Right ventricle myocardium superior (tissue), 1 donor: ENCODE data around the gene SELENOO. TPM values are rescaled to one million over a fixed set of nuclear protein-coding genes. Genes with fewer than 3 reads are reported as not detected.

Experiments
- ATAC-seq: fragments of 200-7000 bp; cut with Tn5 transposase; one replicate; pipeline ENCODE4 v1.9.1; 2020; ENCODE audit warnings: mild to moderate bottlenecking; ENCODE audit not compliant: poor library complexity
- DNase-seq: peaks from one replicate; pipeline ENCODE4 v3.0.0-alpha.2; 2020
- intact Hi-C: fragments of 100-400 bp; cut with DNase I; formaldehyde crosslinking; loops from one replicate; pipeline ENCODE4 v1.11.2; 2022
- total RNA-seq: library from RNA; stranded (reverse); fragmentation: NEBNext Ultra II Directional; extraction: Animal tissue kit (Norgen Biotek cat#: 25700); gene quantifications from one replicate; pipeline ENCODE4 v1.2.1, GENCODE V29; 2021
- donor health status: DM: no; HTN: yes; CAD: no; lungs with severe emphysema.

The SELENOO gene
- total RNA-seq, 1 donor from 2014 or later: 15.6 TPM

DNA sequence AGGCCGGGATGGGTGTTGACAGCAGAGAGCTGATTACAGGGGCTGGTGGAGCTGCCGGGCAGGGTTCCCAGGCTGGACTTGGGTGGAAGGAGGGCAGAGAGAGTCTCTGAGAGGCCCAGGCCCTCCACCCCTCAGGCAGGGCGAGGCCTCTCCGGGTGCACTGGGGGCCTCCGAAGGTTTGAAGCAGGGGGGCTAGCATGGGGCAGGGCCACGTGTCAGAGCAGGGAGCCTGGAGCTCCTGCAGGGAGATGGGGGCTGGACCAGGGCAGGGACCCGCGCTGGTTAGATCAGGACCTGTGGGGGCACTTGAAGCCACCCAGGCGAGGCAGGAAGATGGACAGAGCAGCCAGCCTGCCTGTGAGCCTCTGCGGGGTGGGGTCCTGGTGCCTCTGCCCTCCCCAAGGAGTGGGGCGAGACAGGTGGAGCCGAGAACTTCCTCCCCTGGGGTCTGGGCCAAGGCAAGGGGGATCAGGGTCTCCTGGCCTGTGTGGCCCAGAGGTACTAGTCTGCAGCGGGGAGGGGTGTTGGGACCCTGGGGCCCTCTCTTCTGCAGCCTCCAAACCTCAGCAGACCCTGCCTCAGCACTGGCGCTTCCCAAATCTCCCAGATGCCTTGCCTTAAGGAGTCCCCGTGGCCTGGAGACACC is 29.4 kb upstream of the SELENOO start:
- intact Hi-C loops: no loop called here
- no peak for DNase-seq
- peak; percentile 58 for ATAC-seq

DNA sequence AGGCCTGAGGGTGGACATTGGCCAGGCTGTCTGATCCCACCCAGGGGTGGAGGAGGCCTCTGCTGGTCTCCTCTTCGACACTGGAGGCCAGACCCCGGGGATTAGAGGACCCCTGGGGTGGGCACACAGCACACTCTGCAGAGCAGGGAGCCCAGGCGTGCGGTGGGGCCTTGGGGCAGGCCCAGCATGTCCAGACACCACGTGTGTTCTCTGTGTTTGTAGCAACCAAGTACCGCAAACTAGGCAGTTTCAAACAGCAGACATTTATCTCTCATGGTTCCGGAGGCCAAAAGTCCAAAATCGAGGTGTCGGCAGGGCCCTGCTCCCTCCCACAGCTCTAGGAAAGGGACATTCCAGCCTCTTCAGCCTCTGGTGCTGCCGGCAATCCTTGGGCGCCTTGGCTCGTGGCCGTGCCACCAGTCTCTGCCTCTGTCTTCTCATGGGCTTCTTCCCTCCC is 28.8 kb upstream of the SELENOO start:
- intact Hi-C loops: no loop called here
- ATAC-seq: no peak
- DNase-seq: no peak

DNA sequence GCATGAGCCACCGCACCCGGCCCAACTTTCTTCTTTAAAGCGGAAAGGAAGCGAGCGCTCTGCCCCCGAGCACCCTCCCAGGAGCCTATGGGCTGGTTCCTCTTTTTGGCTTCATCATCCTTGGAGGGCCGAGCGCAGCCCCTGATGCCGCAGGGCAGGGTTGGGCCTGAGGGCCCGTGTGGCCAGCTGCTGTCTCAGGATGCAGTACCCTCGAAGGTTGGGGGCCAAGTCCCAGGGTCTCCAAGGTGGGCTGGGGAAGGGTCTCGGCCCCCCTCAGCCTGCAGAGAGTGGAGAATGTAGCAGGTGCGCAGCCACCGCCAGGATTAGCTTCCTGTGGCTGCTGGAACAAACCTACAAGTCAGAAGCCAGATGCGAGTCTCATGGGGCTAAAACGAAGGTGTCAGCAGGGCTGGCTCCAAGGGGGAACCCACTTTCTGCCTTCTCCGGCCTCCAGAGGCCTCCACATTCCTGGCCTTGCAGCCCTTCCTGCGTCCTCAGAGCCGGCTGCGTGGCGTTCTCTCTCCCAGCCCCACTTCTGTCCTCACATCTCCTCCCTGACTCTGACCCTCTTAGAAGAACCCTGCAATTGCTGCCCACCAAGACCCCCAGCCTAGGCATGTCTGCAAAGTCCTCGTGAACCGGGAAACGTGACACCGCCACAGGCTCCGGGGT is 27.4 kb upstream of the SELENOO start:
- intact Hi-C loops: no loop called here
- ATAC-seq (no peak), DNase-seq (no peak)

GRCh38 chr22:50173983-50174355 is 26.8 kb upstream of the SELENOO start:
- ATAC-seq (no peak), DNase-seq (no peak)
- intact Hi-C loops: no loop called here

DNA sequence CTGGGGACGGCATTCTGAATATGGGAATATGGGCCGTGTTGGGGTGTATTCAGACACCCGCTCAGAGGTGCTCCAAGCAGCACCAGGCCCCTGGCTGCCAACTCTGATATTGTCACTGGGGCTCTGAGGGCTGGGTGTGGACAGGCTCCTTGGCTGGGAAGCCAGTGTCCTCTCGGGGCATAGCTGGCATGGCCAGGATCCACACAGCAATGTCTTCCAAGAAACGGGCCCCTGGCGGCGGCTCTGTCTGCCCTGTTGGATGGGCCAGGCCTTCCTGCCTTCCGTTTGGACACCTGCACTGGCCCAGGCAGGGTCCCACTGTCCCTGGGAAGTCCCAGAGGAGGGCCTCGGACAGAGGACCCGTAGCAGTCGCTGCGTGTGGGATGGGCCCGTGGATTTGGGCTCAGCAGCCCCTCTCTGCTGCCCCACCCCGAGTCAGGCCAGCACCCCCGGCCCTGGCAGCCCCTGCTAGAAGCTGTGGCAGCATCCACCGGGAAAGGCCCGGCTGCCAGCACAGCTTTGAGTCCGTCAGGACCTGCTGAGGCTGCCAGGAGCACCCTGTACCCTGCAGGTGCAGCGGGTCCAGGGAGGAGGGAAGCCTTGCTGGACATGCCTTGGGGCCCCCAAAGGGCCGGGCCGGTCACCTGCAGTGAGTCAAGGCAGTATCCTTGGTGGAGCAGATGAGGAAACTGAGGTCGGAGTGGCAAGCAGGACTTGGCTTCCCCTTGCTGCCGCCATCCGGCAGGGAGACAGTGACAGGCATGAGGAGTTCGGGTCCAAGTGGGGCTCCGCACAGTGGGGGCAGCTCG is 26.2 kb upstream of the SELENOO start:
- peak; percentile 48 for DNase-seq
- ATAC-seq: peak; percentile 70
- intact Hi-C loops: no loop called here

- DNase-seq: no peak
- intact Hi-C loops: no loop called here
- ATAC-seq: no peak
These were observed 25.7 kb upstream of the SELENOO start for GRCh38 chr22:50175191-50175461.

DNA sequence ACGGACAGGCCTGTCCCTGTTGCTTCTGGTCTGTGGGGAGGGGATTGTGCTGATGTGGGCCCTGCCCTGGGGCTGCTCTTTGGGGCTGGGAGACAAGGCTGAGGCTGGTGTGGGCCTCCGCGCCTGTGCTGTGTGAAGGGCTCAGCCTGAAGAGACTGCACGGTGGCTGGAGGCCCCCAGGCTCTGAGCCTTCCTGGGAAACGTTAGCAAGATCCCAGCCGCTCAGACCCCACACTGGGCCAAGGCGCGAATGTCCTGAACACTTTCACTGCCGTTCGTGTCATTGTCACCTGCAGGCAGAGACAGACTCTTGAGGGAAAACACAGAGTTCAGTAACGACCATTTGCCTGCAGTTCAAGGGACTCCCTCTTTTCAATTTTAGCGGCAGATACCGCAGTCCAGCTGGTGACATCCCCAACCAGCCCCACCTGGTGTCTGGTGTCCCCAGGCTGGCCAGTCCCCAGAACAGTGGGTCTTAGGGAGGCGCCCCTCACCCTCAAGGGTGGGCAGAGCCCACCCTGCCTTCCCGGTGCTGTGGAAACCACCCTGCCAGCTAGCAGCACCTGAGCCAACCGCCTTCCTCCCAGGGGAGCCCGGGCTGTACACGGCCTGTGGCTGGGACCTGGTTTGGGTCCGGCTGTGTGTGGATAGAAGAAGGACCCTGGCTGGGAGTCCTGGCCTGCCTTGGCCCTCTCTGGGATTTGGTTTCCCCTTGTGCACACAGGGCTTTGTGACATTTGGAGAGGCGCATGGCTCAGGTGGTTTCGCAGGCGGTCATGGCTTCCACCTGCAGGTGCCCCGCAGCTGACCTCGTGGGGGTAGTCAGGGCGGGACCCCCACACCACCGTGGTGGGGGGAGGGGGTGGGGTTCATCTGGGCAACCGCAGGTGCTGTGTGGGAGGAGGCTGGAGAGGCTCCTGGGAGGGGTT is 24.6 kb upstream of the SELENOO start:
- no peak for ATAC-seq
- intact Hi-C loops: no loop called here
- no peak for DNase-seq

GRCh38 chr22:50176850-50177536 is 23.8 kb upstream of the SELENOO start:
- DNase-seq: no peak
- intact Hi-C loops: no loop called here
- ATAC-seq: no peak

GRCh38 chr22:50177537-50178470 is 23.0 kb upstream of the SELENOO start:
- intact Hi-C loops: no loop called here
- no peak for ATAC-seq

DNA sequence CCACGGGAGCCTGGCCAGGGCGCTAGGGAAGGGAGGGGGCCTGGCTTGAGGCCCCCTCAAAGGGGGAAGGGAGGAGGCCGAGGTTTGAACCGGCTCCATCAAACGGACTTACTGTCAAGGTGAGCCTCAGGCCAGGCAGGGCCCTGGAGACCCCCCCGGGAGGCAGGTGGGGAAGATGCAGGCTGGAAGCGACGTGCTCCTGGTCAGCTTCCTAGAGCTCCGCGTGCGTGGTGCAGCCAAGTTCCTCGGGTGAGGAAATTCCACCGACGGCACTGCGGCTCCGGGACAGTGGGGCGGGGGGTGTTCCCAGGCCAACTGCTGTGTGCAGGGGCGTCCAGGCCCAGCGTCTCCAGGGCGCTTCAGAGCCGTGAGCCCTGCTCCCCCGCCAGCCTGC is 22.3 kb upstream of the SELENOO start:
- ATAC-seq (no peak), DNase-seq (no peak)
- intact Hi-C loops: no loop called here

More at GRCh38 chr22:50177537-50178470, 23.0 kb upstream of the SELENOO start:
- DNase-seq: no peak

DNA sequence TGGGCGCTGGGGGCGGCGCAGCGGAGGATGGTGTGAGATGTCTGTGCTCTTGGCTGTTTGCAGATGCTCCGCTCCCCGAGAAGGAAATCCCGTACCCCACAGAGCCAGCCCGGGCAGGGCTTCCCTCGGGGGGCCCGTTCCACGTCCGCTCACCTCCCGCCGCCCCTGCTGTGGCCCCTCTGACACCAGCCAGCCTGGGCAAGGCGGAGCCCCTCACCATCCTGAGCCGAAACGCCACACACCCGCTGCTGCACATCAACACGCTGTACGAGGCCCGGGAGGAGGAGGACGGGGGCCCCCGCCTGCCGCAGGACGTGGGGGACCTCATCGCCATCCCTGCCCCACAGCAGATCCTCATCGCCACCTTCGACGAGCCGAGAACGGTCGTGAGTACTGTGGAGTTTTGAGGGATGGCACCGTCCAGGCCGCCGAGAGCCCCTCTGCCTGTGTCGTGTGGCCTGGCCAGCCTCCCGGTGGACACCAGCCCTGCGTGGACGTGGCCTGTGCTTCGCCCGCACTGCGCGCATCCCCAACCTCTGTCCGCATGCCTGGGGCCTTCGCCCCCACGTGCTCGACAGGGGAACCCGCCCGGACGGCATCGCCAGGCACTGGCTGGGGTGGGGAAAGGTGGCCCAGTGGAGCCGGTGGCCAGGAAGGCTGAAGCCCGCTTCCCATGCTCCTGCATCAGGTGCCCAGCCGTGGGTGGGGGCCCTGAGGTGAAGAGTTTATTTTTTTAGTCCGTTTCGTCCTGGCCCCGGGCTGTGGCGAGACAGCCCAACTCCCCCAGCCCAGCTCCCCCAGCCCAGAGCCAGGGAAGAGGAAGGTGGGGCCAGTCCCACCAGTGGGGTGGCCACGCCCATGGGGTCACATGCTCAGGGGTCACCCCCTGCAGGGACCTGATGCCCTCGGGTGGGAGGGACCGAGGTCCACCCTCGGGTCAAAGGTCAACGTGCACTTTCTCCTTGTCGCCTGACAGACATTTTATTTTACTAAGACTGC is 21.6 kb upstream of the SELENOO start:
- no peak for ATAC-seq
- DNase-seq: peak; percentile 27
- intact Hi-C loops: no loop called here

- DNase-seq (peak; percentile 32), ATAC-seq (no peak)
- intact Hi-C loops: no loop called here
These were observed 20.7 kb upstream of the SELENOO start for GRCh38 chr22:50179937-50180726.

GRCh38 chr22:50180727-50181521 is 19.9 kb upstream of the SELENOO start:
- intact Hi-C loops: no loop called here
- ATAC-seq (no peak), DNase-seq (peak; percentile 35)

- peak; percentile 55 for DNase-seq
- intact Hi-C loops: no loop called here
- no peak for ATAC-seq
These were observed 18.4 kb upstream of the SELENOO start for GRCh38 chr22:50182176-50183081.
